AG04450 (cell line): ENCODE data around the gene FLNB. TPM values are rescaled to one million over a fixed set of nuclear protein-coding genes. Genes with fewer than 3 reads are reported as not detected.
A peak's percentile ranks its signal among the peaks of the same experiment; 100 is the strongest.

Source experiments
- CTCF ChIA-PET: fragments of 300-600, 350-600 bp; formaldehyde crosslinking; extraction: SDS; loops from one replicate; lab custom pipeline; 2022; ENCODE audit warnings: antibody characterized with exemption, inconsistent platforms; lab: Charles Lee
- POLR2A ChIA-PET: fragments of 350-600 bp; formaldehyde crosslinking; extraction: SDS; loops from one replicate; lab custom pipeline; 2021; ENCODE audit warnings: antibody characterized with exemption, inconsistent platforms; lab: Yijun Ruan, JAX
- DNase-seq: peaks from one replicate; pipeline ENCODE4 v3.0.0-alpha.2; 2011; ENCODE audit warnings: low read depth, low spot score
- H3K27ac ChIP-seq: one replicate; pipeline ENCODE4 v1.5.1; 2012; ENCODE audit warnings: low read depth, low read length, control low read depth
- H3K27me3 ChIP-seq: one replicate; pipeline ENCODE4 v1.6.0; 2012; ENCODE audit warnings: low read length; ENCODE audit not compliant: control insufficient read depth, insufficient read depth
- H3K4me3 ChIP-seq: 2 replicates; pipeline ENCODE4 v1.5.1; 2011; ENCODE audit warnings: mild to moderate bottlenecking, low read depth, low read length, control low read depth
- H3K9me3 ChIP-seq: 2 replicates; pipeline ENCODE4 v1.5.1; 2012; ENCODE audit warnings: low read length; ENCODE audit not compliant: control insufficient read depth, insufficient read depth
- polyA plus RNA-seq: library from polyadenylated mRNA; depleted of rRNA; stranded (reverse); fragments of >200 nt; gene quantifications from 2 replicates; pipeline ENCODE4 v1.2.3, GENCODE V29; 2011
- TF ChIP-seq, protein P1 (sequence below): IDR thresholded peaks from 2 replicates; pipeline ENCODE4 v1.5.1; 2011; ENCODE audit warnings: low read depth, low read length, control low read depth, inconsistent platforms

Gene FLNB
- polyA plus RNA-seq, 1 experiment: 89.6 TPM

DNA sequence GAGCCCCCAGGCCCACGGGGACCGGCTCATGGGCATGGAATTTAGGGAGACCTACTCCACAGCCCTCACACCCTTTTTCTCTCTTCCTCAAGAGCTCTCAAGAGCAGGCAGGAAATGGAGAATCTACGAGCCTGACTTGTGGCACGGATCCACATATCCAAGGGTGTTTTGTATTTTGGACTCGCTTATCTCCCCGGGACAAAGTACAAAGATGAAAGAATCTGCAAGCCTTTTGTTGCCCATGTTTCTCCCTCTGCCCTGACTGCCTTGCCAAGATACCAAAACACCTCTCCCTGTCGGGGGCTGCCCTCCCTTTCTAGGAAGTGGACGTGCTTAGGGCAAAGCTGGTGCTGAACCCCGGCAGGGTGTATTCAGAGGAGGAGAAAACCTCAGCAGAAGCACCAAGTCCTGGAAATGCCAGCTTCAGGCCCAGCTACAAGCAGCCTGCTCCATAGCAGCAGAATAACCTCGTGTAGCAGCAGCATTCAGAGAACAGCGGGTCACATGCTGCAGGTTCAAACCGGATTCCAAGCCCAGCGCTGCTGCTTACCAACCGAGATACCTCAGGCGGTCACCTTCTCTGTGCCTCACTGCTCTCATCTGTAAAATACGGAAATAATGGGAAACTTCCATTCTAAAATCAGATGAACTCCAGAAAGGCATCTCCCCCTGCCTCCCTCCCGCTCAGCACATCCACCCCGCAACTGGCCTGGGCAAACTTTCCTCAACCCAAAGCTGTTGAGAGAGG lies 167.4 kb downstream of the FLNB start:
- CTCF ChIA-PET: interaction anchor here (0.9 to 3.5 kb wide), 3 partner anchors 9 to 126 kb away, joined by 4 to 76 read pairs (median 4); no protein-coding TSS in a partner anchor
- TF ChIP-seq, protein P1, sequence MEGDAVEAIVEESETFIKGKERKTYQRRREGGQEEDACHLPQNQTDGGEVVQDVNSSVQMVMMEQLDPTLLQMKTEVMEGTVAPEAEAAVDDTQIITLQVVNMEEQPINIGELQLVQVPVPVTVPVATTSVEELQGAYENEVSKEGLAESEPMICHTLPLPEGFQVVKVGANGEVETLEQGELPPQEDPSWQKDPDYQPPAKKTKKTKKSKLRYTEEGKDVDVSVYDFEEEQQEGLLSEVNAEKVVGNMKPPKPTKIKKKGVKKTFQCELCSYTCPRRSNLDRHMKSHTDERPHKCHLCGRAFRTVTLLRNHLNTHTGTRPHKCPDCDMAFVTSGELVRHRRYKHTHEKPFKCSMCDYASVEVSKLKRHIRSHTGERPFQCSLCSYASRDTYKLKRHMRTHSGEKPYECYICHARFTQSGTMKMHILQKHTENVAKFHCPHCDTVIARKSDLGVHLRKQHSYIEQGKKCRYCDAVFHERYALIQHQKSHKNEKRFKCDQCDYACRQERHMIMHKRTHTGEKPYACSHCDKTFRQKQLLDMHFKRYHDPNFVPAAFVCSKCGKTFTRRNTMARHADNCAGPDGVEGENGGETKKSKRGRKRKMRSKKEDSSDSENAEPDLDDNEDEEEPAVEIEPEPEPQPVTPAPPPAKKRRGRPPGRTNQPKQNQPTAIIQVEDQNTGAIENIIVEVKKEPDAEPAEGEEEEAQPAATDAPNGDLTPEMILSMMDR: no peak

DNA sequence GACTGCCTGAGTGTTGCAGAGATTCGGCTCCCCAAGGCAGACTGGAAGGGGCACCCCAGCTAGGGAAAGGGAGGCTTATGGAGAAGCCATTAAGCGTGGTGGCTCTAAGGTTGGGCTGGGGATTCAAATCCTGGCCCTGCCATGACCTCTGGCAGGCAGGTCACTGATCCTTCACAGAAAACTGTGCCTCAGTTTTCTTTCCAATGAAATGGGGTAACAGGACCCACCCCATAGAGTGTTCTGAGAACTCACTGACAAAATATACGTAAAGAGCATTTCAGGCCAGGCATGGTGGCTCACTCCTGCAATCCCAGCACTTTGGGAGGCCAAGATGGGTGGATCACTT lies 167.9 kb downstream of the FLNB start:
- DNase-seq: no peak
- no peaks in the 10 kb centered on the region for H3K27me3 ChIP-seq
- no peak overlapping the region for H3K4me3 ChIP-seq
- CTCF ChIA-PET: interaction anchor here (0.9 to 3.5 kb wide), 3 partner anchors 9 to 125 kb away, joined by 4 to 76 read pairs (median 4); no protein-coding TSS in a partner anchor
- POLR2A ChIA-PET: no interaction called here
- H3K9me3 ChIP-seq: no peaks in the 10 kb centered on the region
- H3K27ac ChIP-seq: no peak overlapping the region
- TF ChIP-seq, protein P1: no peak

More for the DNA sequence above, 167.4 kb downstream of the FLNB start:
- no peaks in the 10 kb centered on the region for H3K9me3 ChIP-seq
- no peak overlapping the region for H3K4me3 ChIP-seq
- POLR2A ChIA-PET: no interaction called here
- DNase-seq: no peak
- H3K27ac ChIP-seq: peak overlapping the region; percentile 25
- H3K27me3 ChIP-seq: no peaks in the 10 kb centered on the region

DNA sequence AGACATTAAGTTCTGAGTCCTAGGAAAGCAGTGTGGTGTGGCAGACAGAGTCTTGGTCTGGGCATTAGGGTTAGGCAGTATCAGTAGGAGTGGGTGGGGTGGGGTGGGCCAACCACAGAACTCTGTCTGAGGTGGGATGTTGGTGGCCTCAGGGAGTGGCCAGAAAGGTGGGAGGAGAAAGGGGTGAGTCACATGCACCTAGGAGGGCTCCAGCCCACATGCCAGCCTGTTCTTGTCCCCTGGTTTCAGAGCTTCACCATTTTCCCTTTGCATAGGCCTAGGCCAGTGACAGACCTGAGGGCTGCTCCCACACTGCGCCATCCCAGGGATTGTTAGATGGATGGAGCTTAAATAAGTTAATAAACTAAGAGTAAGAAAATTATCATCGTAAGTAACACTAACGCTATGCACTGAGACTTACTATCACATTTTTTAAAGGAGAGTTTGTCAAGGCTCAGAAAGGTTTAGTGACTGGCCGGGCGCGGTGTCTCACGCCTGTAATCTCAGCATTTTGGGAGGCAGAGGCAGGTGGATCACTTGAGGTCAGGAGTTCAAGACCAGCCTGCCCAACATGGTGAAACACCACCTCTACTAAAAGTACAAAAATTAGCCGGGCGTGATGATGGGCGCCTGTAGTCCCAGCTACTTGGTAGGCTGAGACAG lies 168.7 kb downstream of the FLNB start:
- Histone ChIP-seq H3K9me3 (no peaks in the 10 kb centered on the region), H3K4me3 (no peak overlapping the region), H3K27me3 (no peaks in the 10 kb centered on the region), H3K27ac (no peak overlapping the region)
- CTCF ChIA-PET: interaction anchor here (0.6 to 4.0 kb wide), 37 partner anchors 10 to 274 kb away, joined by 3 to 76 read pairs (median 6); partner anchors contain the start of genes HTD2 and RPP14
- POLR2A ChIA-PET: interaction anchor here (0.7 to 1.7 kb wide), 4 partner anchors 10 to 215 kb away, joined by 5 read pairs; no protein-coding TSS in a partner anchor
- no peak for DNase-seq
- TF ChIP-seq, protein P1: no peak

DNA sequence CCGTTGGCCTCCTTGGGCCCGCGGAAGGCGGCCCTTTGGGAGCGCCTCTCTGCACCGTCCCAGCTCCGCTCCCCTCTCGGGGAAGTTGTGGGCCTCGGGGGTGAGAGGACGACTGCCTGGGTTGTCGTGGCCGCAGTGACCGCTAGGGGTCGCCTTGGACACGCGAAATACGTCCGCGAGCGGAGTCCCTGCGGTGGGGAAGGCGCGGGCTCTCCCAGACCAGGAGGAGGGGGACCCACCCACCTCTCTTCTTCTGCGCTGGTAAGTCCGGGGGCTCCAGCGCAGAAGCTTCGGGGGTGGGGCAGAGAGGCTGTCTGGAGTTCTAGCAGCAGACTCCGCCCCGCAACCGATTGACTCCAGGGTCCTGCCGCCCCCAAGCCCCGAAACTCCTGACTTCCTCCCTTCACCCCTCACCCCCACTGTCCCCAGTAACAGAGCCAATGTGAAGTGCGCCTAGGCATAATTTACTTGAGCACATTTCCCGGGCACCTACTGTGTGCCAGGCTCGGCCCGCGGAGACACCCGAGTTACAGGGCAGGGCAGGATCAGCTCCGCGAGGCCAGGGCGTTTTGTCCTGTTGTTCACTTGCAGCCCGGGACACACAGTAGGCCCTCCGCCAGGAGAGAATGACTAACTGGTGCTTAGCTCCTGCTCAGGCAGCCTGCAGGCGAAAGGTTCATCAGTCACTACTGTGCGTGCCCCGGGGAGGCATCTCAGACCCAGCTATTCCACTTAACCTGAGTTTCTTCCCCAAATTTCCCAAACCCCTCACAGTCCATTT lies 169.7 kb downstream of the FLNB start:
- Histone ChIP-seq H3K27ac (no peak overlapping the region), H3K4me3 (peak overlapping the region; percentile 49), H3K27me3 (no peaks in the 10 kb centered on the region), H3K9me3 (no peaks in the 10 kb centered on the region)
- ChIA-PET POLR2A (interaction anchor here (1.7 kb wide), 1 partner anchor 11 kb away, joined by 5 read pairs; no protein-coding TSS in a partner anchor), CTCF (interaction anchor here (0.6 to 4.0 kb wide), 39 partner anchors 11 to 280 kb away, joined by 3 to 76 read pairs (median 5); partner anchors contain the start of genes HTD2 and RPP14)
- DNase-seq: peak; percentile 48
- TF ChIP-seq, protein P1: peak; percentile 89
